K562 (cell line): ENCODE data around the gene DIRAS2. TPM values are rescaled to one million over a fixed set of nuclear protein-coding genes. Genes with fewer than 3 reads are reported as not detected.

ENCODE experiments used
- ATAC-seq: fragments of 200-7000 bp; cut with Tn5 transposase; 3 replicates; pipeline ENCODE4 v1.9.1; 2020; ENCODE audit warnings: moderate library complexity
- BruUV-seq: library from RNA; stranded (reverse); fragments of 400-500 nt; replicated peaks from 2 replicates; lab custom pipeline; 2021; lab: Mats Ljungman, UMichigan
- CTCF ChIA-PET: fragments of 300-600 bp; formaldehyde crosslinking; extraction: SDS; loops from one replicate; lab custom pipeline; 2021; ENCODE audit warnings: low intra/inter-chr PET ratio; lab: Yijun Ruan, JAX
- POLR2A ChIA-PET: fragments of 300-600, 350-650 bp; sonication (Branson Sonifier 250); formaldehyde crosslinking; extraction: SDS; loops from one replicate; lab custom pipeline; 2021; ENCODE audit warnings: antibody characterized with exemption, inconsistent platforms; lab: Yijun Ruan, JAX
- DNase-seq, 4 experiments: peaks; one replicate each; pipeline versions ENCODE4 v3.0.0 to v3.0.0-alpha.2; 2011 to 2018; ENCODE audit warnings: low spot score in 3 of 4, mixed read lengths in 3 of 4; ENCODE audit errors: extremely low read depth in 1 of 4
- FAIRE-seq: peaks from 2 replicates; lab custom pipeline; 2011; peaks lifted over from hg19 to GRCh38; lab: Jason Lieb, UNC
- H2AFZ ChIP-seq: 2 replicates; pipeline ENCODE4 v1.6.0; 2011; ENCODE audit warnings: low read depth, low read length, control low read depth, inconsistent platforms
- H3K27ac ChIP-seq: fragments of 200-600 bp; 3 replicates; pipeline ENCODE4 v1.8.0; 2011; ENCODE audit warnings: low read depth, mild to moderate bottlenecking, control low read depth, inconsistent platforms, low read length, moderate library complexity, mixed read lengths; ENCODE audit errors: extremely low read depth
- H3K27me3 ChIP-seq, 2 experiments: fragments of 300-600 bp in 1 of 2; 2 replicates in 1 of 2; 3 replicates in 1 of 2; pipeline versions ENCODE4 v1.6.0 to v1.8.0; 2011; ENCODE audit warnings: inconsistent platforms in 2 of 2, low read length in 2 of 2, mild to moderate bottlenecking in 1 of 2, mixed read lengths in 1 of 2, moderate library complexity in 1 of 2; ENCODE audit not compliant: control insufficient read depth in 2 of 2, insufficient read depth in 2 of 2
- H3K36me3 ChIP-seq: fragments of 300-600 bp; 3 replicates; pipeline ENCODE4 v1.8.0; 2011; ENCODE audit warnings: mild to moderate bottlenecking, low read length, inconsistent platforms; ENCODE audit not compliant: control insufficient read depth, insufficient read depth
- H3K4me1 ChIP-seq, 2 experiments: fragments of 200-600 bp in 1 of 2; replicated peaks in 1 of 2; 2 replicates in 1 of 2; 3 replicates in 1 of 2; pipeline versions ENCODE4 v1.5.1 to v1.8.0; 2011; ENCODE audit warnings: inconsistent platforms in 2 of 2, low read length in 2 of 2, mild to moderate bottlenecking in 1 of 2, mixed read lengths in 1 of 2, moderate library complexity in 1 of 2; ENCODE audit not compliant: control insufficient read depth in 2 of 2, insufficient read depth in 2 of 2
- H3K4me2 ChIP-seq: 2 replicates; pipeline ENCODE4 v1.6.1; 2011; ENCODE audit warnings: low read length, control low read depth, inconsistent platforms, mixed read lengths; ENCODE audit not compliant: insufficient read depth
- H3K4me3 ChIP-seq: fragments of 200-600 bp; sonication (generic), shearing (Covaris generic); 2 replicates; pipeline ENCODE4 v1.5.1; 2016; ENCODE audit warnings: control low read depth, inconsistent platforms
- H3K79me2 ChIP-seq: fragments of 200-600 bp; 3 replicates; pipeline ENCODE4 v1.8.0; 2011; ENCODE audit warnings: low read length, inconsistent platforms; ENCODE audit not compliant: control insufficient read depth, insufficient read depth
- H3K9ac ChIP-seq, 2 experiments: 2 replicates each; pipeline versions ENCODE4 v1.6.0 to v1.6.1; 2011; ENCODE audit warnings: low read depth in 2 of 2, low read length in 2 of 2, control low read depth in 1 of 2, inconsistent platforms in 1 of 2, mild to moderate bottlenecking in 1 of 2, mixed read lengths in 1 of 2; ENCODE audit not compliant: insufficient read depth in 1 of 2
- H3K9me1 ChIP-seq: one replicate; pipeline ENCODE4 v1.6.0; 2011; ENCODE audit warnings: inconsistent platforms, mild to moderate bottlenecking, low read length, moderate library complexity; ENCODE audit not compliant: control insufficient read depth, insufficient read depth
- H3K9me3 ChIP-seq: replicated peaks from 2 replicates; pipeline ENCODE4 v1.5.1; 2011; ENCODE audit warnings: low read depth, low read length, inconsistent platforms; ENCODE audit not compliant: control insufficient read depth, insufficient read depth
- H4K20me1 ChIP-seq: replicated peaks from 2 replicates; pipeline ENCODE4 v1.6.1; 2011; ENCODE audit warnings: low read length, inconsistent platforms, mixed read lengths; ENCODE audit not compliant: control insufficient read depth, insufficient read depth
- CLOCK ChIP-seq: fragments of 250-450 bp; sonication (Bioruptor Pico); IDR thresholded peaks from 2 replicates; pipeline ENCODE4 v1.4.0; 2020; ENCODE audit warnings: mild to moderate bottlenecking, moderate library complexity, borderline replicate concordance
- DLX4 ChIP-seq: fragments of 250-450 bp; sonication (Bioruptor Pico); IDR thresholded peaks from 2 replicates; pipeline ENCODE4 v1.6.1; 2021; ENCODE audit warnings: mild to moderate bottlenecking
- GABPA ChIP-seq: fragments of 200-800 bp; sonication (Bioruptor generic); conservative IDR thresholded peaks from 2 replicates; pipeline ENCODE4 v1.6.1; 2016; ENCODE audit warnings: low read depth, missing genetic modification characterization, missing compliant biosample characterization
- HEY1 ChIP-seq: fragments of 250-450 bp; sonication (Bioruptor Pico); IDR thresholded peaks from 2 replicates; pipeline ENCODE4 v1.5.0; 2020; ENCODE audit warnings: mild to moderate bottlenecking, moderate library complexity, borderline replicate concordance
- MBD2 ChIP-seq: sonication (generic); IDR thresholded peaks from 2 replicates; pipeline ENCODE4 v1.6.1; 2016; ENCODE audit warnings: low read depth, borderline replicate concordance
- MLX ChIP-seq, 2 experiments: fragments of 450-650 bp in 1 of 2; sonication (generic) in 1 of 2; formaldehyde crosslinking; conservative IDR thresholded peaks; 2 replicates each; pipeline versions ENCODE4 v1.4.0 to v1.8.1; 2020 to 2022; ENCODE audit warnings: mild to moderate bottlenecking in 1 of 2, missing genetic modification reagents in 1 of 2
- PREB ChIP-seq: sonication (generic); formaldehyde crosslinking; IDR thresholded peaks from 2 replicates; pipeline ENCODE4 v1.8.1; 2023; ENCODE audit warnings: mild to moderate bottlenecking, missing genetic modification reagents
- TCF7 ChIP-seq: sonication (generic); IDR thresholded peaks from 2 replicates; pipeline ENCODE4 v1.6.1; 2016; ENCODE audit warnings: antibody characterized with exemption, borderline replicate concordance
- ZNF184 ChIP-seq: sonication (generic); formaldehyde crosslinking; IDR thresholded peaks from 2 replicates; pipeline ENCODE4 v1.5.0; 2020; ENCODE audit warnings: missing genetic modification reagents
- ZNF561 ChIP-seq: fragments of 450-650 bp; formaldehyde crosslinking; conservative IDR thresholded peaks from 2 replicates; pipeline ENCODE4 v1.4.0; 2020; ENCODE audit warnings: mild to moderate bottlenecking, moderate library complexity
- WGBS: fragments of 100-300 bp; shearing (Covaris generic); methylation state at CpG from one replicate; pipeline ENCODE4 v1.1.6; 2016; ENCODE audit warnings: low coverage, mixed read lengths; ENCODE audit not compliant: insufficient coverage; ENCODE audit errors: missing lambda C conversion rate; 5-methylcytosine and 5-hydroxymethylcytosine counted together
- in situ Hi-C: fragments of 300-500 bp; cut with MboI; formaldehyde crosslinking; loops from 4 replicates; pipeline ENCODE4 v1.15.0; 2018; ENCODE audit warnings: inconsistent platforms, mixed read lengths
- intact Hi-C: fragments of 100-400 bp; cut with micrococcal nuclease; formaldehyde crosslinking; loops from 2 replicates; pipeline ENCODE4 v1.14.2; 2022
- polyA plus RNA-seq, 8 experiments: library from polyadenylated mRNA; depleted of rRNA in 4 of 8; stranded (reverse) in 5 of 8; unstranded in 3 of 8; fragments of >200 nt; fragmentation: Nextera tagmentation in 2 of 8; fragmentation: Illumina TruSeq in 1 of 8; extraction: Ambion mirVana in 2 of 8; extraction: Trizol in 1 of 8; gene quantifications; 2 replicates each; pipeline versions ENCODE4 v1.2.1 to v1.2.3, GENCODE V29; 2011 to 2014; ENCODE audit warnings: inconsistent platforms in 1 of 8, missing spikeins in 1 of 8
- total RNA-seq, 7 experiments: library from RNA; depleted of rRNA in 6 of 7; stranded (reverse); fragments of >200 nt in 6 of 7; fragmentation: Illumina TruSeq in 2 of 7; extraction: Trizol in 2 of 7; gene quantifications; 2 replicates each; pipeline versions ENCODE4 v1.2.1 to v1.2.3, GENCODE V29; 2011 to 2021; ENCODE audit warnings: low replicate concordance in 1 of 7

DIRAS2 gene
- total and polyA plus RNA-seq, 9 of the 15 experiments (the other 6 are each of a cell fraction or from before 2014, with no cell fraction given) = not detected

- no peak overlapping the region for H2AFZ ChIP-seq
- no peaks in the 10 kb centered on the region for H3K36me3 ChIP-seq
- H4K20me1 ChIP-seq = no peaks in the 10 kb centered on the region
- peaks cover 0 to 4% of the 10 kb centered on the region in 2 experiments; a peak in 1 of 5 replicates for H3K4me1 ChIP-seq
- no peak overlapping the region for H3K4me2 ChIP-seq
- no peak for DNase-seq
- TF ChIP-seq MLX (CRISPR knock-in tag; conservative IDR thresholded peaks at IDR 0.05) (no peak), GABPA (tag) (no peak)
- POLR2A ChIA-PET = no interaction called here
- peaks cover 0 to 13% of the 10 kb centered on the region in 2 experiments; a peak in 1 of 5 replicates for H3K27me3 ChIP-seq
- WGBS = 0% methylated on average over 3 of the region's 3 CpGs
- no TSS peak for BruUV-seq
- H3K9me1 ChIP-seq = no peaks in the 10 kb centered on the region
- H3K79me2 ChIP-seq = no peaks in the 10 kb centered on the region
- no peak for ATAC-seq
- H3K9me3 ChIP-seq = no peaks in the 10 kb centered on the region
- no peak for FAIRE-seq
- H3K4me3 ChIP-seq = no peak overlapping the region
- no peak overlapping the region for H3K9ac ChIP-seq
- CTCF ChIA-PET = no interaction called here
- in situ Hi-C loops (no loop called here), intact Hi-C loops (no loop called here)
- H3K27ac ChIP-seq = no peak overlapping the region
Measured at GRCh38 chr9:90578126-90578815, 64.4 kb downstream of the DIRAS2 start.

GRCh38 chr9:90569511-90569910 is 73.1 kb downstream of the DIRAS2 start:
- Histone ChIP-seq H3K4me3 (no peak overlapping the region), H3K79me2 (no peaks in the 10 kb centered on the region), H3K9me1 (no peaks in the 10 kb centered on the region), H4K20me1 (no peaks in the 10 kb centered on the region), H2AFZ (no peak overlapping the region), H3K4me2 (no peak overlapping the region), H3K4me1 (no peaks in the 10 kb centered on the region), H3K9ac (no peak overlapping the region), H3K27me3 (no peaks in the 10 kb centered on the region), H3K27ac (no peak overlapping the region), H3K36me3 (no peaks in the 10 kb centered on the region), H3K9me3 (no peaks in the 10 kb centered on the region)
- WGBS = 0% methylated on average over 1 of the region's 1 CpG
- ChIA-PET POLR2A (no interaction called here), CTCF (no interaction called here)
- DNase-seq = no peak
- intact Hi-C loops = no loop called here
- no peak for ATAC-seq
- no TSS peak for BruUV-seq
- in situ Hi-C loops = no loop called here
- no peak for FAIRE-seq
- no peak for TF ChIP-seq HEY1 (CRISPR knock-in tag)
- TF ChIP-seq MBD2 = no peak
- TF ChIP-seq PREB (CRISPR knock-in tag) = no peak
- no peak for TF ChIP-seq TCF7
- no peak for TF ChIP-seq DLX4 (CRISPR knock-in tag)
- TF ChIP-seq CLOCK (CRISPR knock-in tag) = no peak
- no peak for TF ChIP-seq ZNF184 (CRISPR knock-in tag)
- TF ChIP-seq ZNF561 (CRISPR knock-in tag) = no peak
